Astrocyte (in vitro differentiated cells and primary cell): ENCODE data around the gene GDPD5.

Source experiments
- CTCF ChIP-seq: IDR thresholded peaks from 2 replicates; pipeline ENCODE4 v1.5.1; 2011; ENCODE audit warnings: low read depth, mild to moderate bottlenecking, inconsistent platforms, low read length, moderate library complexity; ENCODE audit not compliant: insufficient read depth
- EZH2 ChIP-seq: IDR thresholded peaks from 2 replicates; pipeline ENCODE4 v1.6.1; 2012; ENCODE audit warnings: mild to moderate bottlenecking, low read length, inconsistent platforms; ENCODE audit not compliant: insufficient read depth

GRCh38 chr11:75565916-75566762 is 40.4 kb upstream of the GDPD5 start:
- TF ChIP-seq CTCF (no peak), EZH2 (no peak)
